Measurements from ENCODE around the gene TTC34. TPM values are rescaled to one million over a fixed set of nuclear protein-coding genes. Genes with fewer than 3 reads are reported as not detected.

Gene TTC34
- total RNA-seq, 1 experiment from 2014 or later = 0.03 TPM

- no peaks in the 10 kb centered on the region for H3K27me3 ChIP-seq (replicated peaks)
- H3K4me1 ChIP-seq (replicated peaks) = no peaks in the 10 kb centered on the region
- H3K27ac ChIP-seq = no peak overlapping the region
- H3K36me3 ChIP-seq = no peaks in the 10 kb centered on the region
- no peak for DNase-seq (ENCODE audit: low read depth in 1 of 2, low spot score in 2 of 2)
- H3K9me3 ChIP-seq (replicated peaks) = peaks cover 2% of the 10 kb centered on the region; the same call in 1 of the 2 replicates
- no peak overlapping the region for H3K4me3 ChIP-seq
These were observed 11.6 kb upstream of the TTC34 start for GRCh38 chr1:2812939-2813653.

- Histone ChIP-seq H3K27ac (no peak overlapping the region), H3K9me3 (replicated peaks) (peaks cover 2% of the 10 kb centered on the region; the same call in 1 of the 2 replicates), H3K4me3 (no peak overlapping the region), H3K36me3 (no peaks in the 10 kb centered on the region), H3K27me3 (replicated peaks) (no peaks in the 10 kb centered on the region), H3K4me1 (replicated peaks) (no peaks in the 10 kb centered on the region)
- DNase-seq (ENCODE audit: low read depth in 1 of 2, low spot score in 2 of 2) = no peak
These were observed 10.6 kb upstream of the TTC34 start for GRCh38 chr1:2812136-2812535.

DNA sequence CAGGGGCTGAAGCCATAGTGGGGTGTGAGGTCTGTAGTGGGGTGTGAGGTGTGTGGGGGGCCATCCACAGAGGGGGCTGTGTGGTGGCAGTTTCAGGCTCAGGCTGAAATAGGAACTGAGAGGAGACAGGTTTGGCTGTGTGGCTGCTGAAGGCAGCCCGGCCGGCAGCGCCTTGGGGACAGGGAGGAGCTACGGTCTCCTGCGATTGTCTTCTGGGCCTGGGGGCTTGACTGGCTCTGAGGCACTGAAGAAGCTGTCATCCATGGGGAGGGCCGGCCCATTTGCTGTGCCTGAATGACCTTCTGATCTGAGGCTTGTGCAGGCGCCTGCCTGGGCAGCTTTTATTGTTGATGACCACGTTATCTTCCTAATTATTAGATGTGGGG lies 10.0 kb upstream of the TTC34 start:
- Histone ChIP-seq H3K27ac (no peak overlapping the region), H3K27me3 (replicated peaks) (no peaks in the 10 kb centered on the region), H3K4me3 (no peak overlapping the region), H3K4me1 (replicated peaks) (no peaks in the 10 kb centered on the region), H3K9me3 (replicated peaks) (peaks cover 2% of the 10 kb centered on the region; the same call in 1 of the 2 replicates), H3K36me3 (no peaks in the 10 kb centered on the region)
- no peak for DNase-seq (ENCODE audit: low read depth in 1 of 2, low spot score in 2 of 2)

GRCh38 chr1:2810899-2811532 lies 9.5 kb upstream of the TTC34 start:
- Histone ChIP-seq H3K4me1 (replicated peaks) (no peaks in the 10 kb centered on the region), H3K27ac (no peak overlapping the region), H3K9me3 (replicated peaks) (peaks cover 2% of the 10 kb centered on the region; the same call in 1 of the 2 replicates), H3K4me3 (no peak overlapping the region), H3K27me3 (replicated peaks) (no peaks in the 10 kb centered on the region), H3K36me3 (no peaks in the 10 kb centered on the region)
- DNase-seq (ENCODE audit: low read depth in 1 of 2, low spot score in 2 of 2) = no peak

- no peaks in the 10 kb centered on the region for H3K4me1 ChIP-seq (replicated peaks)
- no peaks in the 10 kb centered on the region for H3K27me3 ChIP-seq (replicated peaks)
- H3K36me3 ChIP-seq = no peaks in the 10 kb centered on the region
- H3K9me3 ChIP-seq (replicated peaks) = peaks cover 2% of the 10 kb centered on the region; the same call in 1 of the 2 replicates
- no peak for DNase-seq (ENCODE audit: low read depth in 1 of 2, low spot score in 2 of 2)
- H3K27ac ChIP-seq = no peak overlapping the region
- H3K4me3 ChIP-seq = no peak overlapping the region
These were observed 8.8 kb upstream of the TTC34 start for GRCh38 chr1:2810281-2810680.

DNA sequence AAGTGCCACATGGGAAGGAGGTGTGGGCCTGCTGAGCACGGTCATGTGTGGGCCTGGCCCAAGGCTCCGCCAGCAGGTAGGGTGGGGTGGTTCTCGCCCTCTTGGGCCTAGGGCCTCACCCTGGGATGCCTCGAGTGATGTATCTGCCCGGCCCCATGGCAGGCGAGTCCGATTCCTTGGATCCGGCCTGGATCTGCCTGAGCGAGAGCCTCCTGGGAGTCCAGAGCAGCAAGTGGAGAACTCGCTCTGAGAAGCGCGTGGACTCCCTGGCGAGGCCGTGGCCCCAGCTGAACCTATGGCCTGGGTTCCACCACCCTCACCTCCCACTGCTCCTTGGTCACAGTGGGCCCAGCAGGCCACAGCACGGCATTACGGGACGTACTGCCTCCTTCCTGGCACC lies 8.2 kb upstream of the TTC34 start:
- no peaks in the 10 kb centered on the region for H3K27me3 ChIP-seq (replicated peaks)
- H3K36me3 ChIP-seq = no peaks in the 10 kb centered on the region
- no peaks in the 10 kb centered on the region for H3K4me1 ChIP-seq (replicated peaks)
- H3K4me3 ChIP-seq = no peak overlapping the region
- H3K9me3 ChIP-seq (replicated peaks) = peaks cover 2% of the 10 kb centered on the region; the same call in 1 of the 2 replicates
- H3K27ac ChIP-seq = no peak overlapping the region
- no peak for DNase-seq (ENCODE audit: low read depth in 1 of 2, low spot score in 2 of 2)

DNA sequence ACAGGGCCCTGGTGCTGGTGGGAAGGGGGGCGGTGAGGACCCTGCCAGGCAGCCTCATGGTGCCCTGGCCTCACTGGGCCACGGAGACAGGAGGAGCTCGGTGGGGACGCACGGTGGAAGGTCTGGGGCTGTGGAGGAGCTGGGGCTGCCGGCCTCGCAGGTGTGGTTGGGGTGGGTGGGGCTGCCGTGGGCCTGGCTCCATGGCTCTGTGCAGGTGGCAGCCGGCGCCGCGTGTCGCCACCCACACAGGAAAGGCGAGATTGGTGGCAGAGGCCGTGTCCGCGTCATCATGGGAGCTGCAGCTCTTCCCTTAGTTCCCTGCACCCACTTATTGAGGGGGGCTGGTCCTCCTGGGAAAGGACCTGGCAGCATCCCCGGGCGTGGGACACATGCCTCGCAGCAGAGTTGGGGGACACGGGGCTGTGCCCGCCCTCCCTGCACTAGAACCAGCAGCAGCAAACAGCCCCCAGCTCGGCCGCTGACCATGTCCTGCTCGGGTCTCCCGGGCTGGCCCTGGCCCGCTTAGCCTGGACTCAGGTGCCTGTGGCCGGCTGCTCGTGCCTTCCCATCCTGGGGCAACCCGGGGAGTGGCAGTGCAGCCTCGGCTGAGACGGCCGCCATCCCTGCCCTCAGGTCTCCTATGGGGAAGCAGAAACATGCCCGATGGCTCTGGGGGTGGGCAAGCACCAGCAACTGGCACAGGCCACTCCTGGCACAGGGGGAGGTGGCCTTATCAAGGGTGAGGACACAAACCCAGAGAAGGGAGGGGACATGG lies 7.5 kb upstream of the TTC34 start:
- no peak for DNase-seq (ENCODE audit: low read depth in 1 of 2, low spot score in 2 of 2)
- Histone ChIP-seq H3K4me3 (no peak overlapping the region), H3K36me3 (no peaks in the 10 kb centered on the region), H3K4me1 (replicated peaks) (no peaks in the 10 kb centered on the region), H3K27me3 (replicated peaks) (no peaks in the 10 kb centered on the region), H3K9me3 (replicated peaks) (no peaks in the 10 kb centered on the region; the same call in 1 of the 2 replicates), H3K27ac (no peak overlapping the region)

DNA sequence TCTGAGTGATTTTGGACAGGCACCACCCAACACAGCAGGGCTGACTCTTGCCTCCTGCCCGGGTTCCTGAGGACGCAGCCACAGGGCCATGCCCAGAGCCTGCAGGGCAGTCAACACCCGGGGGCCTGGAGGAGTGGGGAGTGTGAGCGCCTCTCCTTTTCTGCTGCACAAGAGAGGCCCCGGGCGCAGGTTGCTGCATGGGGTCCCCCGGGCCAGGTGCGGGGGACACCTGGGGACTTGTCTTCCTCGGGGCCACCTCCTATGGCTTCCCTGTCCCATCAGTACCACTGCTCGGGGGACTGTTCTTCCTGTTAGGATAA lies 6.9 kb upstream of the TTC34 start:
- no peak for DNase-seq (ENCODE audit: low read depth in 1 of 2, low spot score in 2 of 2)
- Histone ChIP-seq H3K9me3 (replicated peaks) (no peaks in the 10 kb centered on the region; the same call in 1 of the 2 replicates), H3K4me1 (replicated peaks) (no peaks in the 10 kb centered on the region), H3K36me3 (no peaks in the 10 kb centered on the region), H3K4me3 (no peak overlapping the region), H3K27me3 (replicated peaks) (no peaks in the 10 kb centered on the region), H3K27ac (no peak overlapping the region)

- Histone ChIP-seq H3K36me3 (no peaks in the 10 kb centered on the region), H3K4me1 (replicated peaks) (no peaks in the 10 kb centered on the region), H3K27me3 (replicated peaks) (no peaks in the 10 kb centered on the region), H3K9me3 (replicated peaks) (no peaks in the 10 kb centered on the region), H3K4me3 (no peak overlapping the region), H3K27ac (no peak overlapping the region)
- no peak for DNase-seq (ENCODE audit: low read depth in 1 of 2, low spot score in 2 of 2)
These were observed 6.3 kb upstream of the TTC34 start for GRCh38 chr1:2807678-2808385.

DNA sequence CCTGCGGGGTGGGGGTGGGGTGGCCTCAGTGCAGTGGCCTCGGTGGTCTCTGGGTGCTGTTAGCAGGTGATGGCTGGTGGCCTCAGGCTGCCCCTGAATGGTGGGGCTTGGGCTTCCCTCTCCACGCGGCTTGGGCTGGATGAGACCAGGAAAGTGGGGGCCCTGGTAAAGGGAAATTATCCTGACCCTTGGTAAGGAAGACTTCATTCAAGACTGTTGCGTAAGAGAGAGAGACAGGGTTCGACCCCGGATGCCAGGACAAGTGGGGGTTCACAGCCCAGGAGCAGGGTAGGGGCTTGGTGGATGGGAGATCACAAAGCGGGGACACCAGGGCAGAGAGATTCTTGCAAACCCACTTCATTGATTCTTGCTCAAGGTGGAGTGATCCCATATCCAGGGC lies 5.5 kb upstream of the TTC34 start:
- Histone ChIP-seq H3K4me3 (no peak overlapping the region), H3K27me3 (replicated peaks) (no peaks in the 10 kb centered on the region), H3K9me3 (replicated peaks) (no peaks in the 10 kb centered on the region), H3K27ac (no peak overlapping the region), H3K36me3 (no peaks in the 10 kb centered on the region), H3K4me1 (replicated peaks) (no peaks in the 10 kb centered on the region)
- DNase-seq (ENCODE audit: low read depth in 1 of 2, low spot score in 2 of 2) = no peak

DNA sequence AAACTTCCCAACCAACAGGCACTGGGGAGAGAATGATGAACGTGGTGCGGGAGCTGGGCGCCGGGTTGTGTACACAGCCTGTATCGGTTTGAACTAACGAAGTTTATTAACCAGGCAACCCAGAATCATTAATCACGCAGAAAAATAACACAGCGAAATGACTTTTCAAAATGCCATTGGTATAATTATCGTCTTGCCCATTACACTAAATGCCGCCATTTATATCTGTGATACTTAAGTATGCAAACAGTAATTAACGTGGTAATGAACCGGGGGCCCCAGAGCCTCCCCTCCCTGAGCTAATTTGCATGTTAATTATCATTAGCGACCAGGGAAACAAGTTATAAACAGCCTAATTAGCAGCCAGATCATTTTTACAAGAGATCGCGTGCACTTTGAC lies 5.1 kb upstream of the TTC34 start:
- H3K27me3 ChIP-seq (replicated peaks) = no peaks in the 10 kb centered on the region
- H3K4me1 ChIP-seq (replicated peaks) = no peaks in the 10 kb centered on the region
- no peaks in the 10 kb centered on the region for H3K36me3 ChIP-seq
- H3K27ac ChIP-seq = no peak overlapping the region
- no peak for DNase-seq (ENCODE audit: low read depth in 1 of 2, low spot score in 2 of 2)
- H3K9me3 ChIP-seq (replicated peaks) = no peaks in the 10 kb centered on the region
- H3K4me3 ChIP-seq = no peak overlapping the region

- H3K4me1 ChIP-seq (replicated peaks) = no peaks in the 10 kb centered on the region
- no peaks in the 10 kb centered on the region; the same call in 1 of the 2 replicates for H3K9me3 ChIP-seq (replicated peaks)
- DNase-seq (ENCODE audit: low read depth in 1 of 2, low spot score in 2 of 2) = no peak
- H3K4me3 ChIP-seq = no peak overlapping the region
- H3K27ac ChIP-seq = no peak overlapping the region
- no peaks in the 10 kb centered on the region for H3K36me3 ChIP-seq
- H3K27me3 ChIP-seq (replicated peaks) = no peaks in the 10 kb centered on the region
These were observed 4.4 kb upstream of the TTC34 start for GRCh38 chr1:2805801-2806430.

DNA sequence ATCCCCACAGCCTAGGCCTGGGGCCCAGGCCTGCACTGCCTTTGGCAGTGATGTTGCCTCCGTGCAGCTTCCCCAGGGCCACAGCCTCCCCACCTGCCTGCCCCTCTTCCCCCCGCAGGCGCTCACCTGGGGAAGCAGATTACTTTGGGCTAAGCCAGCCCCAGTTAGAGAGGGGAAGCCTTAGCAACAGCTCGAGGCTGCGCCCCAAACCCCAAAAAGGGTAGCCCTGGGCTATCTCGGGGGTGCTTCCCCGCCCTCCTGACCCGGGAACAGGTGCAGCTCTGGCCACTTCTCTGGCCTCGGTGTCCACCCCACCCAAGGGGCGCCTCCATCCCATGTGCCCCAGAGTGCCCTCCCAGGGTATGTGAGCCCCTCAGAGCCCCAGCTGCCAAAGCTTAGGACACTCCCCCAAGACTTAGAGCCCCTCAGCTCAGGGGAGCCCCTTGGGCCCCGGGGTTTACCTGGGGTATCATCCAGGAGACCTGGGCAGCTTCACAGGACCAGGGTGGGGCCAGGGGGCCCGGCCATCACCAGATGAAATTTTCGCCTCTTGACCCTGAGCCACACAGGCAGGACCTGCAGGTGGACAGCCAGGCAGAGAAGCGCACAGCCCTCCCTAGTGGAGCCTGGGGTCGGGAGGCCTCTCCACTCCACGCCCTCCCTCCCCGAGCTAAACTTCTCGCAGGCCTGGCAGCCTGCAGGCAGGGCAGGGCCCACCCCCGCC lies 3.3 kb upstream of the TTC34 start:
- DNase-seq (ENCODE audit: low read depth in 1 of 2, low spot score in 2 of 2) = no peak
- no peaks in the 10 kb centered on the region for H3K4me1 ChIP-seq (replicated peaks)
- peaks cover 5% of the 10 kb centered on the region; the same call in 1 of the 2 replicates for H3K9me3 ChIP-seq (replicated peaks)
- no peak overlapping the region for H3K27ac ChIP-seq
- H3K36me3 ChIP-seq = no peaks in the 10 kb centered on the region
- H3K27me3 ChIP-seq (replicated peaks) = no peaks in the 10 kb centered on the region
- no peak overlapping the region for H3K4me3 ChIP-seq

All from SJSA1 (cell line).